NCI-H748 (cell line): ENCODE measurements around the gene SVIL.
"Not testable (repeated sequence)": the region's sequence is repeated elsewhere in the genome, so short reads cannot be mapped to it uniquely, and the experiment has no call there.

Source experiments
- DNase-seq: peaks from one replicate; lab custom pipeline; 2025; ENCODE audit not compliant: unreplicated experiment; lab: John Stamatoyannopoulos, UW

SVIL gene

DNA sequence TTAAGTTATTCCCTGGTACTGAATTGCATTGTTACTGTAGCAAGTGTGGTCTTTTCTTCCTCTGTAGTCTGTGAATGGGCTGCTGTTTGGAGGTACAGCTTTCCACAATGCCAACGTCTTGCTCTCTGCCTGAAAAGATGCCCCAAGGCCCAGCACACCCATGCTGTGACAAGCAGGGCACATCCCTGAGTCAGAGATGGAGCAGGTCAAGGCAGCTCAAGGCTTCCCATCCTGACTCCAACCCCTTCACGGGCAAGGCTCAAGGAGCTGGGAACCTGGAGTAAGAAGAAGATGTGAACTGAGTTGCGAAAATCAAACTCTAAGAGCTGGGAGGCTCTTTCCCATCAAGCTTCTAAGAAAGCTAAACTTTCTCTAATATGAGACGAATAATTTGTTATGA lies 27.2 kb downstream of the SVIL start:
- DNase-seq = no peak

- not testable (repeated sequence) for DNase-seq
Measured at GRCh38 chr10:29606693-29607092, 28.1 kb downstream of the SVIL start.

GRCh38 chr10:29604291-29604825 lies 30.4 kb downstream of the SVIL start:
- DNase-seq = no peak

DNA sequence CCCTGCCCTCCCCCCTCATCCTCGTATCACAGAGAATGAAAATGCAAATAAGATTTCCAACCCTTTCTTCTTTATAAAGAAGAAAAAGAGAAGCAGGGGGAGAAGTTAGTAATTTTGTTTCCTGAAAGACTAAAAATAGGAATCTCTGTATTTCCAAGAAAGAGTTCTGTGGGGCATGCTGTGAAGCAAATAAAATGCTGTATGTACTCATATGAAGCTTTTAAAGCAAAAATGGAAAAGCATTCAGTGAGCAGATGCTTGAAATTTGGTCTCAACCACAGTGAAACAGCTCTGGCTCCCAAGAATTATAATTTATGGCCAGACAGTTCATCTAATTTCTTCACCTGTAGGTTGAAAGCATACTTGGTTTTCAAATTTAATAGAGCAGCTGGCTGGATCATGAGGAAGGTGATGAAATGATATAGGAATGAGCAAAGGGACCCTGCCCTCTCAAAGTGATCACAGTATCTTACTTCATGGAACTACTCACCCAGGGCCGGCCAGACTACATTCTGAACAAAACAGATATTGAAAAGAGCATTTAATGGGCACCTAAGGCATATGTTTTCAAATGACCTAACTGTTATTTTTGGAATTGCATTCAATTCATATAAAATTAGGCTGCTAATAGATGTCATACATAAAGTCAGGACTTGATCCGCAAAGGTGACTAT lies 31.4 kb downstream of the SVIL start:
- DNase-seq = no peak

DNA sequence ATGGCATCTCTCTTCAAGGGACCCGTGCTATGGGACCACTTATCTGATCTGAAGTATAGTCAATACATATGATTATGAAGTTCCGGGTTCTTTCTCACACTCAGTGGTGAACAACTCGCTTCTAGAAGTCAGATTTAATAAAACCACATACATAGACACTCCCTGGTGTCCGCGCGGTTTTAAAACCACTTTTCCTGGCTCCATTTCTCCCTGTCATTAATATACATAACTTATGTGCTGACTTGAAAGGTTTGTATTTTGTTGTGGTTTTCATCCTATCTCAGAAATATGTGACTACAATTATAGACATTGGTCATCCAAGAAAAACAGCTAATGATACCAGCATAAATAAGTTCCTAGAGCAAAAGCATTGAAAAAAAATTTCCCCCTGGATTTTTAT lies 34.0 kb downstream of the SVIL start:
- no peak for DNase-seq

- DNase-seq = no peak
Measured at GRCh38 chr10:29600067-29600466, 34.7 kb downstream of the SVIL start.

GRCh38 chr10:29598851-29599311 lies 35.9 kb downstream of the SVIL start:
- DNase-seq = no peak

DNA sequence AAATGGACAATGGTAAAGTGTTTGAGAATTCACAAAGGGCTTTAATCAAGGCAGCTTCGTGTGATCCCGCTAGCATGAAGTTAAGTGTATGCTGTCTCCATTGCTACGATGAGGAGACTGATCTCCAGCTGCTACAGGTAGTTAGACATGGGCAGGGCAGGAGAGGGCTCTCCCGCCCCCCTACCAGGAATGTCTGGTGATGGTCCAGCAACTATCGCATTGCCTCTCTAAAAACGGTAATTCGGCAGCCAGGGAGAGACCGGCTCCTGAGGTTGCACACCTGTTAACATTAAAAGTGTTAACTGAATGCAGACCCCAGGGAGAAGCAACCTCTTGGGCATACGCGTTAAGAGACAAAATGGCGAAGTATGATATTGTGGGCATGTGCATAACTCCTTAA lies 37.9 kb downstream of the SVIL start:
- DNase-seq = peak; percentile 1

- no peak for DNase-seq
Measured at GRCh38 chr10:29596356-29596755, 38.4 kb downstream of the SVIL start.

GRCh38 chr10:29595636-29596225 lies 39.0 kb downstream of the SVIL start:
- no peak for DNase-seq

DNA sequence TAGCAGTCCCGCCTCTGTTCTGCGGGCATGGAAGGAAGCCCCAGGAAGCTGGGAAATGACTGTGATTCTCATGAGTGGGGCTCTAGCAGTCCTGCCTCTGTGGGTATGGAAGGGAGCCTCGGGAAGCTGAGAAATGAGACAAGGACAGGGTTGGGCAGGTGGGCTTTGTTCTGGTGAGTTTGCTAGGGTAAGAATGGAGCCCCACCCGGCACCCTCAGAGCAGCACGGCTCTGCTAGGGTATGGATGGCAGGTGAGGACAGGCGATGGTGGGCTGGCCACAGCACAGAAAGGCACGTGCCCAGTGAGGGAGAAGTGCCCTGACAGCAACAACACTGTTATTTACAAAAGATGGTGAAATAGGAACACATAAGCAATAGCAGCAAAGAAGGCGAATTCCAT lies 39.6 kb downstream of the SVIL start:
- no peak for DNase-seq

GRCh38 chr10:29591651-29591968 lies 43.2 kb downstream of the SVIL start:
- no peak for DNase-seq

DNA sequence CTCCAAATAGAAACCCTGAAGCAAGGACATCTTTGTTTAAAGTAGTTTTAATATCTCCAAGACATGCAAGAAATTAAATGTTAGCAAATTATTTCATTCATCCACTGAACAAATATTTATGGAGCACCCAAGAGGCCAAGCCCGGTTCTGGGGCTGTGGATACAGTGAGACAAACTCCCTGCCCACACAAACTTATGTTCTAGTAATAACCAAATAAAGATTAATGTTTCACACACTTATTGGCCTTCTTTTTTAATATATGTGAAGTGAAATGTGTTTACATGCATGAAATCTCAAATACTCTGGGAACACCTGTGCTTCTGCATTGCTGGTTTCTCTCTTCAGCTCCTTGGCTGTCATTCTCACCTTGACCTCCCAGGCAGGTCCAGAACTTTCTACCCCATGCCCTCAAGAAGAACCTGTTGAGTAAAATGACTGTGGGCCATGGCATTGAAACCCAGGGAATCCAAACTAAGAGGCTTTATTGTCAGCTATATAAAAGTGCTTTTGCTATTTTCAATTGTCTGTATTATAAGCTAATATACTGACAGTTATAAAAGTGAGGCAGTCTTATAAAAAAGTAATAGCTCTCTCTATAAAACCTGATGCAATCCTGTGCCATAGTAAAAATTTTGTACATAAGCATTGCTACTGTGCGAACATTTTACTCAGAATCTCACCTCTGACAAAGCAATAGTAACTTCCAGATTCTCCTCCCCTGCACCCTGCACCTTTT lies 43.7 kb downstream of the SVIL start:
- no peak for DNase-seq

- DNase-seq = no peak
Measured at GRCh38 chr10:29588629-29589421, 45.9 kb downstream of the SVIL start.

GRCh38 chr10:29587750-29588628 lies 46.8 kb downstream of the SVIL start:
- DNase-seq = not testable (repeated sequence)

DNA sequence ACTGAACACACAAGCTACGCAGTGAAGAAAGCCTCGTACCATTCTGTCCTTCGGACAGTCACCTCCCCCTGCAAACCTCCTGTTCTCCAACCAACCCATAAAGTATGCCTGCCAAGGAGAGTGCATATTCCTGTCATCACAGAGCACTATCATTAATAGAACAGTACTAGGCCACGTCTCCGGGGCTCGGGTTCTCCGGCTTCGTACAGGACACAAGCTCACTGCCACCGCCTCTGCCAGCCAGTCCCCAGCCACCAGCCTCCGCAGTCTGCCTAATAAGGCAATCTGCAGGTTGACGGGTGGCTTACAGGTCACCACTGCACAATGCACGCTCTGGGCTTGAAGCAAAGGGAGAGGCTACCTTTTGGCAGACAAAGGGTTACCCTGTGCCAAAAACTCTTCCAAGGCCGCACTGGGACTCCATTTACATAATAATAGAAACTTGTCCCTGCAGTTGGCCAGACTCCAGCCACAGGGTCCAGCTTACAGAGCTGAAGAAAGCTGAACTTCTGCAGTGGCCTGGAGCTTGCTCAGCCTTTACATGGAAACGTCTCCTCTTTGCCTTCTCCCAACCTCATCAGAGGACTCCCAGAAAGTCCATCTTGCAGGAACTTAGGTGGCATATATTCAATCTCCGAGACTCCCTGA lies 47.5 kb downstream of the SVIL start:
- DNase-seq = not testable (repeated sequence)

DNA sequence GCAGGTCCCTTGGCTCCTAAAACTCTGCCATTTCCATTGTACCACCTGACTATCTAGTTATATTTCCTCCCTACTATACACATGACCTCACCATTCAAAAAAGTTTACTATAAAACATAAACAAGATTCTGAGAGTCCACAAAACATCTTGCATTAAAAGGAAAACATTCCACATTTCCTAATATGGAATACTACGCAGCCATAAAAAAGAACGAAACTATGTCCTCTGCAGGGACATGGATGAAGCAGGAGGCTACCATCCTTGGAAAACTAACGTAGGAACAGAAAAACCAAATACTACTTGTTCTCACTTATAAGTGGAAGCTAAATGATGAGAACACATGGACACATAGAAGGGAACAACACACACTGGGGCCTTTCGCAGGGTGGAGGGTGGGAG lies 48.3 kb downstream of the SVIL start:
- no peak for DNase-seq

DNA sequence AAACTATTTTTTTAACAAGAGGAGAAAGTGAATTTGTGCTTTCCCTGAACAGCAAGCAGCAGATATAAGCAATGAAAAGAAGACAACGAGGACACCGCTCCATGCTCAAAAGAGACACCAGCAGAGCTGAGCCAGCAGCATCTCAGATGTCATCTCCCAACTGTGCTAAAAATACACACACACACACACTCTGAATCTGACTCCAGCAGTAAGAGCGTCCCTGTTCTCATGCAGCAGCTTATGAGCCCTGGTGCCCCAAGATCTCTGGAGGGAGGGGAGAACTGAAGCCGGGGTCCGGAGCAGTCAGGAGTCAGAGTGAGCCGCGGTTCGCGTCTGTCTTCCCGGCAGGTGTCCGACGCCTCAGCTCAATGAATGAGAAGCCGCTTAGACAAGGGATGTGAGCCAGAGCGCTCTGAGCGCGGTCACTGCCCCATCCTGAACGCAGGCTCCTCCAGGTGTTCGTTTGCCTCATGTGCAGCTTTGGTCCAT lies 49.2 kb downstream of the SVIL start:
- peak; percentile 71 for DNase-seq

DNA sequence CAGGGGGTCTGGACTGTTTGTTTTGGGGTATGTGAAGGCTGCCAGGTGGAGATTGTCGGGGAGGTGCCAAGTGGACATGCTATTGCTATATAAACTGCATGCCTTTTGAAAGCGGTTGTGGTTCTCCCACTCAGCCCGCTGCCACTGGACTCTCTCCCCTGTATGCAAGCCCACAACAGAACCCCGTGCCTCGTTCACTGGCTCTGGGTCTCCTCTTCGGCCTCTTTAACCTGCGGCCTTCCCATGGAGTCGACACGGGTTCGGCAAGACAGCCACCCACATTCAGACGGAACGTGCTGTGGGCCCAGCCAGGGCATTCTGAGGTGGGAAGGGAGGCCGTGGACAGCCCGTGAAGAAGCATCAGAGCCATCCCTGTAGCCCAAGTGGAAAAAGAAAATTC lies 50.3 kb downstream of the SVIL start:
- DNase-seq = no peak

GRCh38 chr10:29583674-29584073 lies 51.1 kb downstream of the SVIL start:
- no peak for DNase-seq
